Osteocyte (in vitro differentiated cells): ENCODE data around the gene BPIFB2. TPM values are rescaled to one million over a fixed set of nuclear protein-coding genes. Genes with fewer than 3 reads are reported as not detected.

Source experiments
- DNase-seq: peaks from one replicate; pipeline ENCODE4 v3.0.0; 2021; ENCODE audit warnings: mixed read lengths; ENCODE audit not compliant: unreplicated experiment; ENCODE audit errors: extremely low spot score
- H3K27ac Mint-ChIP-seq: one replicate; pipeline ENCODE4 v1.8.0; 2021; ENCODE audit warnings: mild to moderate bottlenecking, mixed read lengths; ENCODE audit not compliant: unreplicated experiment
- H3K27me3 Mint-ChIP-seq: one replicate; pipeline ENCODE4 v1.8.0; 2021; ENCODE audit warnings: mixed read lengths; ENCODE audit not compliant: unreplicated experiment
- H3K36me3 Mint-ChIP-seq: one replicate; pipeline ENCODE4 v1.8.0; 2021; ENCODE audit warnings: mixed read lengths; ENCODE audit not compliant: unreplicated experiment
- H3K4me1 Mint-ChIP-seq: one replicate; pipeline ENCODE4 v1.8.0; 2021; ENCODE audit warnings: mixed read lengths; ENCODE audit not compliant: unreplicated experiment
- H3K4me3 Mint-ChIP-seq: one replicate; pipeline ENCODE4 v1.8.0; 2021; ENCODE audit warnings: mild to moderate bottlenecking, moderate library complexity, mixed read lengths; ENCODE audit not compliant: unreplicated experiment
- H3K9me3 Mint-ChIP-seq: one replicate; pipeline ENCODE4 v1.8.0; 2021; ENCODE audit warnings: mixed read lengths; ENCODE audit not compliant: unreplicated experiment
- total RNA-seq: library from RNA; stranded (reverse); gene quantifications from 2 replicates; pipeline ENCODE4 v1.2.1, GENCODE V29; 2021
- TF ChIP-seq, protein P1 (sequence below): fragments of 200-600 bp; sonication (generic); IDR thresholded peaks from 2 replicates; pipeline ENCODE4 v1.5.0; 2021; ENCODE audit warnings: antibody characterized with exemption, mild to moderate bottlenecking, moderate library complexity

The BPIFB2 gene
- total RNA-seq, 1 donor from 2014 or later: not detected

DNA sequence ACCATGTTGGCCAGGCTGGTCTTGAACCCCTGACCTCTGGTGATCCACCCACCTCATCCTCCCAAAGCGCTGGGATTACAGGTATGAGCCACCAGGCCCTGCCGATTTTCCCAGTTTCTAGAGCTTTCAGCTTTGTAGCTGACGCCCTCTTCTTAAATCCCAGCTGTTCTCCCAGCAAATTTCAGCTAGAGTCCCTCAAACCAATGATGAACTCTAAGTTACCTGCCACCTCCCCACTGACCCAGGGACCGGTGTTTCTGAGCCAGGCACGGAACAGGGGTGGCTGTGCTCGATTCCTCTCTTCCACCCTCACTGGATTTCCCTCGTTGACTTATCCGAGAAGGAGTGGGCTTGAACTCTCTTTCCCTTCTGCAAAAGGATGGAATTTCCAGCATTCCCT is 42.4 kb upstream of the BPIFB2 start:
- Mint-ChIP-seq H3K4me1 (no peaks in the 10 kb centered on the region), H3K36me3 (no peaks in the 10 kb centered on the region), H3K4me3 (no peak overlapping the region), H3K27me3 (peaks cover 9% of the 10 kb centered on the region), H3K27ac (no peak overlapping the region), H3K9me3 (no peaks in the 10 kb centered on the region)
- TF ChIP-seq, protein P1, sequence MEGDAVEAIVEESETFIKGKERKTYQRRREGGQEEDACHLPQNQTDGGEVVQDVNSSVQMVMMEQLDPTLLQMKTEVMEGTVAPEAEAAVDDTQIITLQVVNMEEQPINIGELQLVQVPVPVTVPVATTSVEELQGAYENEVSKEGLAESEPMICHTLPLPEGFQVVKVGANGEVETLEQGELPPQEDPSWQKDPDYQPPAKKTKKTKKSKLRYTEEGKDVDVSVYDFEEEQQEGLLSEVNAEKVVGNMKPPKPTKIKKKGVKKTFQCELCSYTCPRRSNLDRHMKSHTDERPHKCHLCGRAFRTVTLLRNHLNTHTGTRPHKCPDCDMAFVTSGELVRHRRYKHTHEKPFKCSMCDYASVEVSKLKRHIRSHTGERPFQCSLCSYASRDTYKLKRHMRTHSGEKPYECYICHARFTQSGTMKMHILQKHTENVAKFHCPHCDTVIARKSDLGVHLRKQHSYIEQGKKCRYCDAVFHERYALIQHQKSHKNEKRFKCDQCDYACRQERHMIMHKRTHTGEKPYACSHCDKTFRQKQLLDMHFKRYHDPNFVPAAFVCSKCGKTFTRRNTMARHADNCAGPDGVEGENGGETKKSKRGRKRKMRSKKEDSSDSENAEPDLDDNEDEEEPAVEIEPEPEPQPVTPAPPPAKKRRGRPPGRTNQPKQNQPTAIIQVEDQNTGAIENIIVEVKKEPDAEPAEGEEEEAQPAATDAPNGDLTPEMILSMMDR: no peak
- peak; percentile 48 for DNase-seq

DNA sequence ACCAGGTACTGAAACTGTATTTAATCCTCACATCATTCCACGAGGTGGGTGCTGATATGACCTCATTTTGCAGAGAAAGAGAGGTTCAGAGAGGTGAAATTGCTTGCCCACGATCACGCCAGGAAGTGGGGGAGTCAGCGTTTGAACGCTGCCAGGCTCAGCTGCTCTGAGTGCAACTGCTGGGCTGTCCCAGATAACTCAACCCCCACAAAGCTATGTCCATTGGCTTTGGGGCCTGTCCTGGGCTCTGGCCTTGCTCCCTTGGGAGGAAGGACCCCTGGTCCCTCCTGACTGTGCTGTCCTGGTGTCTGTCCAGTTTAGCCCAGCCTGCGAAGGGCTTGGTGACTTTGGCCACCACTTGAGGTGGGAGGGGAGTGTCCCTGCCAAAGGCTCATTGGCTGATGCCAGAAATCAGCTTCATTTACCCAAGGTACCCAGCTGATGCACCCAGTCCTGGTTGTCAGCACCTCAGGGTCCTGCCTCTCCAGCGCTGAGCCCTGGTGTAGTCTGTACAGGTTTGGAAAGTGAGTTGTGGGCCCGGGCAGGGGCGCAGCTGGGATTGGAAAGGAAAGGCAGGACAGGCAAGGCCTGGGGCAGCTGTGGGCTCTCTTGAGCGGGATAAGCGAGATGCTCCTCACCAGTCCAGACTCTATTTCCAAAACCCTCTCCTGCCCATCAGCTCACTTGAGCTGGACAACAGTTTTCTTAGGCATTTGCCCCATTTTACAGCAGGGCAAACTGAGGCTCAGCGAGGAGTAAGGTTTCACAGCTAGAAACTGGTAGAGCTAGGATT is 41.7 kb upstream of the BPIFB2 start:
- Mint-ChIP-seq H3K4me3 (no peak overlapping the region), H3K36me3 (no peaks in the 10 kb centered on the region), H3K27me3 (peaks cover 9% of the 10 kb centered on the region), H3K9me3 (no peaks in the 10 kb centered on the region), H3K27ac (no peak overlapping the region), H3K4me1 (no peaks in the 10 kb centered on the region)
- peak; percentile 73 for DNase-seq
- TF ChIP-seq, protein P1: no peak

DNA sequence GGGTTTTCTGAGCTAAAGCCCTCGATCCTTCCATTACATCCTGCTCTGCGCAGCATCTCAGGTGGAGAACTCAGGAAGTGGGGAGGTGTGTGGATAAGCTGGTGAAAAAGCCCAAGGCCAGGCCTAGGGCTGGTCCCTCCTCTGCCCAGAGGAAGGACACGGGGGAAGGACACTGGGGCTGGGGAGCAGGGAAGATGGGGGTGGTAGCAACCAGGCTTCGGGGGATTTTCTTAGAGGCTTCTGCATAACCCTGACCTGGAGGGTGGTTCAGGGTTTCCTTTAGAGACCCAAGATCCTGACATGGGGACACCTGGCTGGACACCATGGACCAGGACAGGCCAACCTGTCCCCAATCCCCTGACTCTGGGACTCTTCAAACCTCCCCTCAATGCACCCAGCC is 41.1 kb upstream of the BPIFB2 start:
- TF ChIP-seq, protein P1: no peak
- Mint-ChIP-seq H3K9me3 (no peaks in the 10 kb centered on the region), H3K4me3 (no peak overlapping the region), H3K27ac (no peak overlapping the region), H3K4me1 (no peaks in the 10 kb centered on the region), H3K36me3 (no peaks in the 10 kb centered on the region), H3K27me3 (peaks cover 9% of the 10 kb centered on the region)
- peak; percentile 48 for DNase-seq

DNA sequence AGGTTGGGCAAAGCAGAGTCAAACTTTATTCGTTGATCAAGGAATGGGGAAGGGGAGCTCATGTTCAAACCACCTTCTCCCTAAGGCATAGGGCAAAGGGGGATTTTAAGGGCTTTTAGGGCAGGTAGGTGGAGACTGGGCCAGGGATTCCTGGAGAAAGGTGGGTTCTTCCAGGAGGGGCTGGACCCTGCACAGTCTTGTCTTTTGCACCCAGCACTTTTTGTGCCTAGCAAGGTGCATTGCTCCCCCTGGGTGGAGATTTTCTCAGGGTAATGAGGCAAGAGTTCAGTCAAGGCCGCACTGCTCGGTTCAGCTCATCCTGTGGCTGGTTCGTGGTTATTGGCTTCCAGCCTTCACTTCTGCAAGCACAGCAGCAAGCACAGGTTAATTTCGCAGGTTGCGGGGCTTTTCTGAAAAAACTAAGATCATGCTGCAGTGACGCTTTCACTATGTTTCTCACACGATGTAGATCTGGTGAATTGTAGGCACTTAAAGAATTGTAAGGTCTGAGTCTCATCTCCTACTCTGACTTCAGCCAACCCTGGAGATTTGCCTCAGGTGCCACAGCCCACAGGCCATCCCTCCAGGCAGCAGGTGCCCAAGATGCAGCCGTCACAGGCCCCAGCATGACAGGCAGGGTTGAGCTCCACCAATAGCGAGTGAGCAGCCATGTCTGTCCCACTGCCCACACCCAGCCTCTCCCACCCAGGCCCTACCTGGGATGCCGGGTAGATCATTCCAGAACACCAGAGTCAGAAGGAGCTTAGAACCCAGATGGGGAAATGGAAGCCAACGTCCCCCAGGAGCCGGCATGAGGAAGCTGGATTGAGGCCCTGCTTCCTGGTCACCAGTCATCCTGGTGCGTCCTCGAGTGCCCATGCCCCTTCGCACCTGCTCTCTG is 40.4 kb upstream of the BPIFB2 start:
- Mint-ChIP-seq H3K27me3 (peaks cover 9% of the 10 kb centered on the region), H3K4me1 (no peaks in the 10 kb centered on the region), H3K4me3 (no peak overlapping the region), H3K27ac (no peak overlapping the region), H3K36me3 (no peaks in the 10 kb centered on the region), H3K9me3 (no peaks in the 10 kb centered on the region)
- peak; percentile 80 for DNase-seq
- TF ChIP-seq, protein P1: no peak

DNA sequence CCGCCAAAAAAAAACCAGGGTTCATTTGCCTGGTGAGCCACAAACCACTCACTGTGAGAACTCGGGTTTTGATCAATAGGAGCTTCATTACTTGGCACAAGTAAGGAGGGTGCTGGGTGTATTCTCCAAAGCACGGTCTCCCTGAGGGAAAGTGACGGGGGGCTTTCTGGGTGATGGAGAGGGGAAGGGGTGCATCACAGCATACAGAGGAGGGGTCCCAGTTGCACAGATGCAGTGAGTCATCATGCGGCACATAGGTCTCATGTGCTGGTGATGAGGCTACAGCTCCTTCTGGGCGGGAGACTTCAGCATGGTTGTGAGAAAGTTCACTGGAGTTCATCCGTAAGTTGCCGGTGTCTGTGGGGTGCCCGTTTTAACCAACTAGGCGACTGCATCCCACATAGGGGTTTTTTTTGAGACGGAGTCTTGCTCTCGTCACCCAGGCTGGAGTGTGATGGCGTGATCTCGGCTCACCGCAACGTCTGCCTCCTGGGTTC is 39.5 kb upstream of the BPIFB2 start:
- no peaks in the 10 kb centered on the region for H3K36me3 Mint-ChIP-seq
- no peaks in the 10 kb centered on the region for H3K9me3 Mint-ChIP-seq
- no peak overlapping the region for H3K4me3 Mint-ChIP-seq
- H3K27me3 Mint-ChIP-seq: peaks cover 9% of the 10 kb centered on the region
- no peaks in the 10 kb centered on the region for H3K4me1 Mint-ChIP-seq
- DNase-seq: peak; percentile 46
- TF ChIP-seq, protein P1: no peak
- H3K27ac Mint-ChIP-seq: no peak overlapping the region
